Measurements from ENCODE around the gene ARHGAP31. TPM values are rescaled to one million over a fixed set of nuclear protein-coding genes. Genes with fewer than 3 reads are reported as not detected.

ARHGAP31 gene
- total and polyA plus RNA-seq, 2 experiments from 2014 or later = 1.2 to 4.3 TPM

- Histone ChIP-seq H3K4me1 (ENCODE audit: insufficient read depth) (peaks cover 47% of the 10 kb centered on the region), H3K36me3 (ENCODE audit: insufficient read depth) (no peaks in the 10 kb centered on the region), H3F3A (replicated peaks; ENCODE audit: low read depth) (peaks cover 5% of the 10 kb centered on the region), H3K79me2 (replicated peaks; ENCODE audit: insufficient read depth) (no peaks in the 10 kb centered on the region; the same call in 1 of the 2 replicates), H3K4me3 (peak overlapping the region; percentile 84), H3K4me2 (peak overlapping the region; percentile 96), H2AFZ (no peak overlapping the region; the same call in 1 of the 2 replicates), H3K27ac (ENCODE audit: low read depth) (peak overlapping the region; percentile 95), H3K27me3 (ENCODE audit: insufficient read depth) (no peaks in the 10 kb centered on the region), H4K20me1 (replicated peaks; ENCODE audit: insufficient read depth) (no peaks in the 10 kb centered on the region), H3K9me2 (ENCODE audit: insufficient read depth) (no peaks in the 10 kb centered on the region)
- Mint-ChIP-seq H3K4me3 (peak overlapping the region; percentile 76), H3K27ac (peak overlapping the region; percentile 90), H3K9me3 (no peaks in the 10 kb centered on the region), H3K4me1 (peaks cover 37% of the 10 kb centered on the region), H3K27me3 (ENCODE audit: insufficient read depth, low read depth, poor library complexity) (peaks cover 2% of the 10 kb centered on the region), H3K36me3 (ENCODE audit: low read depth) (no peaks in the 10 kb centered on the region)
- TF ChIP-seq CTCF (conservative IDR thresholded peaks at IDR 0.05; ENCODE audit: low read depth in 2 of 2) = no peak
- TF ChIP-seq EZH2phosphoT487 (IDR thresholded peaks at IDR 0.05; ENCODE audit: unreplicated experiment) = no peak
- no peak for TF ChIP-seq ETS1 (IDR thresholded peaks at IDR 0.05)
- TF ChIP-seq REST (IDR thresholded peaks at IDR 0.05; ENCODE audit: unreplicated experiment) = no peak
- TF ChIP-seq ZNF114 (CRISPR knock-in tag; IDR thresholded peaks at IDR 0.05) = no peak
- TF ChIP-seq CREB1 (CRISPR knock-in tag; IDR thresholded peaks at IDR 0.05; ENCODE audit: low read depth) = no peak
- no peak for TF ChIP-seq NANOG (IDR thresholded peaks at IDR 0.05; ENCODE audit: borderline replicate concordance)
- TF ChIP-seq JUNB (IDR thresholded peaks at IDR 0.05; ENCODE audit: unreplicated experiment) = no peak
- no peak for TF ChIP-seq STAT1 (IDR thresholded peaks at IDR 0.05; ENCODE audit: unreplicated experiment)
- TF ChIP-seq POLR2AphosphoS5 (IDR thresholded peaks at IDR 0.05; ENCODE audit: low read depth) = no peak; the same call in 1 of the 2 replicates
- no peak for TF ChIP-seq EZH2 (IDR thresholded peaks at IDR 0.05; ENCODE audit: low read depth, unreplicated experiment)
- no peak for TF ChIP-seq ZNF331 (CRISPR knock-in tag; IDR thresholded peaks at IDR 0.05; ENCODE audit: low read depth)
- TF ChIP-seq ZNF462 (CRISPR knock-in tag; IDR thresholded peaks at IDR 0.05) = no peak
- DNase-seq (ENCODE audit: low spot score) (peak; percentile 44), ATAC-seq (no peak)
These were observed 29.5 kb downstream of the ARHGAP31 start for GRCh38 chr3:119323723-119324085.

All from GM23338 (cell line).